ENCODE results near the gene PIEZO2.

DNA sequence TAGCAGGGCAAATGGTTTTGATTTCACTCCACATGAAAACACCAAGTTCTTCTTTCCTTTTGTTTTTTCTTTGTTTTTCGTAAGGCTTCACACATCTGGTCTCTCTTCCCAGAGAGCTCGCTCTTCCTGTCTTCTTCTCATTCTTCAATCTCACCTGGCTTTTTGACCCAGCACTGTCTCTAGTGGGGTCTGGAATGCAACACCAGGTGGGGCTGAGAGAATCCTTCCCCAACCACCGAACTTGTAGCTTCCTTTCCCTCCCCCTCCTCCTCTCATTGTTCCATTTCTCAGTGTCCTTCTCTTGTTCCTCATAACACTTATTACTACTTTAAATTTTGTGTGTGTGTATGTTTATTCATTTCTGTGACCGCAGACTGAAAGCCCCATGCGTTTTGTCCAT lies 13.5 kb upstream of the PIEZO2 start:
- TF ChIP-seq, protein P1, sequence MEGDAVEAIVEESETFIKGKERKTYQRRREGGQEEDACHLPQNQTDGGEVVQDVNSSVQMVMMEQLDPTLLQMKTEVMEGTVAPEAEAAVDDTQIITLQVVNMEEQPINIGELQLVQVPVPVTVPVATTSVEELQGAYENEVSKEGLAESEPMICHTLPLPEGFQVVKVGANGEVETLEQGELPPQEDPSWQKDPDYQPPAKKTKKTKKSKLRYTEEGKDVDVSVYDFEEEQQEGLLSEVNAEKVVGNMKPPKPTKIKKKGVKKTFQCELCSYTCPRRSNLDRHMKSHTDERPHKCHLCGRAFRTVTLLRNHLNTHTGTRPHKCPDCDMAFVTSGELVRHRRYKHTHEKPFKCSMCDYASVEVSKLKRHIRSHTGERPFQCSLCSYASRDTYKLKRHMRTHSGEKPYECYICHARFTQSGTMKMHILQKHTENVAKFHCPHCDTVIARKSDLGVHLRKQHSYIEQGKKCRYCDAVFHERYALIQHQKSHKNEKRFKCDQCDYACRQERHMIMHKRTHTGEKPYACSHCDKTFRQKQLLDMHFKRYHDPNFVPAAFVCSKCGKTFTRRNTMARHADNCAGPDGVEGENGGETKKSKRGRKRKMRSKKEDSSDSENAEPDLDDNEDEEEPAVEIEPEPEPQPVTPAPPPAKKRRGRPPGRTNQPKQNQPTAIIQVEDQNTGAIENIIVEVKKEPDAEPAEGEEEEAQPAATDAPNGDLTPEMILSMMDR (IDR thresholded peaks at IDR 0.05; ENCODE audit: low read length), result no peak
- no peak for TF ChIP-seq EZH2 (IDR thresholded peaks at IDR 0.05; ENCODE audit: borderline replicate concordance, low read length)

All from OCI-LY1 (cell line).